Measurements from ENCODE around the gene ADAT1. TPM values are rescaled to one million over a fixed set of nuclear protein-coding genes. Genes with fewer than 3 reads are reported as not detected.
A peak's percentile ranks its signal among the peaks of the same experiment; 100 is the strongest.

ADAT1 gene
- total and polyA plus RNA-seq, 2 of the 13 experiments (the other 11 are each of a cell fraction or from before 2014, with no cell fraction given) = 18.4 to 40.8 TPM

GRCh38 chr16:75566040-75566757 is 56.9 kb downstream of the ADAT1 start, which contains the start of gene GABARAPL2 (continued):
- TF ChIP-seq HINFP (CRISPR knock-in tag; IDR thresholded peaks at IDR 0.05; ENCODE audit: low read depth) = no peak
- peak; percentile 31; the same call in 1 of the 2 replicates for TF ChIP-seq ZBTB38 (CRISPR knock-in tag; IDR thresholded peaks at IDR 0.05)
- TF ChIP-seq ARID5B (CRISPR knock-in tag; IDR thresholded peaks at IDR 0.05) = peak; percentile 56; the same call in 1 of the 2 replicates
- TF ChIP-seq ZFP82 (CRISPR knock-in tag; IDR thresholded peaks at IDR 0.05; ENCODE audit: borderline replicate concordance) = no peak
- TF ChIP-seq ZNF776 (CRISPR knock-in tag; IDR thresholded peaks at IDR 0.05) = peak; percentile 60; the same call in 1 of the 2 replicates
- TF ChIP-seq ZNF275 (CRISPR knock-in tag; IDR thresholded peaks at IDR 0.05; ENCODE audit: borderline replicate concordance) = peak; percentile 71
- TF ChIP-seq ZHX2 (IDR thresholded peaks at IDR 0.05; ENCODE audit: low read depth) = peak; percentile 47; the same call in 1 of the 2 replicates
- peak; percentile 92; the same call in 1 of the 2 replicates for TF ChIP-seq ZHX2 (CRISPR knock-in tag; IDR thresholded peaks at IDR 0.05; ENCODE audit: borderline replicate concordance)
- 0 out of 2 replicates have a peak, but pooled peaks have one; percentile 9 for TF ChIP-seq ZNF296 (CRISPR knock-in tag; conservative IDR thresholded peaks at IDR 0.05)
- no peak; the same call in 1 of the 2 replicates for TF ChIP-seq TFE3 (CRISPR knock-in tag; IDR thresholded peaks at IDR 0.05)
- peak; percentile 88 for TF ChIP-seq ZNF691 (CRISPR knock-in tag; IDR thresholded peaks at IDR 0.05; ENCODE audit: borderline replicate concordance, low read depth)
